ENCODE measurements around the gene ZNF335. TPM values are rescaled to one million over a fixed set of nuclear protein-coding genes. Genes with fewer than 3 reads are reported as not detected.

ZNF335 gene
- total and polyA plus RNA-seq, 2 of the 13 experiments (the other 11 are each of a cell fraction or from before 2014, with no cell fraction given) = 9.7 to 13.7 TPM

GRCh38 chr20:45948261-45948733, 23.7 kb downstream of the ZNF335 start (continued):
- TF ChIP-seq POLR2AphosphoS2 (IDR thresholded peaks at IDR 0.05; ENCODE audit: low read depth, low read length) (peak; percentile 85), ZSCAN9 (CRISPR knock-in tag; IDR thresholded peaks at IDR 0.05; ENCODE audit: borderline replicate concordance) (no peak), SOX5 (CRISPR knock-in tag; IDR thresholded peaks at IDR 0.05; ENCODE audit: borderline replicate concordance) (no peak), ZNF263 (CRISPR knock-in tag; IDR thresholded peaks at IDR 0.05) (no peak), NR1H2 (CRISPR knock-in tag; IDR thresholded peaks at IDR 0.05; ENCODE audit: borderline replicate concordance, low read depth) (no peak), FOXP1 (IDR thresholded peaks at IDR 0.05) (no peak), FOXP1 (CRISPR knock-in tag; IDR thresholded peaks at IDR 0.05) (no peak), EED (CRISPR knock-in tag; IDR thresholded peaks at IDR 0.05) (0 out of 2 replicates have a peak, but pooled peaks have one; percentile 64), ZNF607 (CRISPR knock-in tag; IDR thresholded peaks at IDR 0.05; ENCODE audit: borderline replicate concordance) (no peak), POLR2G (IDR thresholded peaks at IDR 0.05; ENCODE audit: low read depth, low read length) (peak; percentile 9; the same call in 1 of the 2 replicates), RBFOX2 (IDR thresholded peaks at IDR 0.05; ENCODE audit: low read depth, low read length) (peak; percentile 12; the same call in 1 of the 2 replicates), ARNT2 (CRISPR knock-in tag; IDR thresholded peaks at IDR 0.05; ENCODE audit: low read depth) (no peak), SP5 (CRISPR knock-in tag; IDR thresholded peaks at IDR 0.05; ENCODE audit: borderline replicate concordance, low read depth) (no peak), CBX2 (IDR thresholded peaks at IDR 0.05; ENCODE audit: low read depth, low read length) (no peak), CBX2 (CRISPR knock-in tag; IDR thresholded peaks at IDR 0.05; ENCODE audit: low read depth) (no peak), ZEB1 (IDR thresholded peaks at IDR 0.05; ENCODE audit: insufficient replicate concordance, low read depth) (no peak), GZF1 (CRISPR knock-in tag; IDR thresholded peaks at IDR 0.05) (no peak)
- TF ChIP-seq, protein P1, sequence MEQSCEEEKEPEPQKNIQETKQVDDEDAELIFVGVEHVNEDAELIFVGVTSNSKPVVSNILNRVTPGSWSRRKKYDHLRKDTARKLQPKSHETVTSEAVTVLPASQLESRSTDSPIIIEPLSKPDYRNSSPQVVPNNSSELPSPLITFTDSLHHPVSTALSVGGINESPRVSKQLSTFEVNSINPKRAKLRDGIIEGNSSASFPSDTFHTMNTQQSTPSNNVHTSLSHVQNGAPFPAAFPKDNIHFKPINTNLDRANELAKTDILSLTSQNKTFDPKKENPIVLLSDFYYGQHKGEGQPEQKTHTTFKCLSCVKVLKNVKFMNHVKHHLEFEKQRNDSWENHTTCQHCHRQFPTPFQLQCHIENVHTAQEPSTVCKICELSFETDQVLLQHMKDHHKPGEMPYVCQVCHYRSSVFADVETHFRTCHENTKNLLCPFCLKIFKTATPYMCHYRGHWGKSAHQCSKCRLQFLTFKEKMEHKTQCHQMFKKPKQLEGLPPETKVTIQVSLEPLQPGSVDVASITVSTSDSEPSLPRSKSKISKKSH (CRISPR knock-in tag; IDR thresholded peaks at IDR 0.05; ENCODE audit: borderline replicate concordance) = peak; percentile 49; the same call in 1 of the 2 replicates
- TF ChIP-seq, protein P2, sequence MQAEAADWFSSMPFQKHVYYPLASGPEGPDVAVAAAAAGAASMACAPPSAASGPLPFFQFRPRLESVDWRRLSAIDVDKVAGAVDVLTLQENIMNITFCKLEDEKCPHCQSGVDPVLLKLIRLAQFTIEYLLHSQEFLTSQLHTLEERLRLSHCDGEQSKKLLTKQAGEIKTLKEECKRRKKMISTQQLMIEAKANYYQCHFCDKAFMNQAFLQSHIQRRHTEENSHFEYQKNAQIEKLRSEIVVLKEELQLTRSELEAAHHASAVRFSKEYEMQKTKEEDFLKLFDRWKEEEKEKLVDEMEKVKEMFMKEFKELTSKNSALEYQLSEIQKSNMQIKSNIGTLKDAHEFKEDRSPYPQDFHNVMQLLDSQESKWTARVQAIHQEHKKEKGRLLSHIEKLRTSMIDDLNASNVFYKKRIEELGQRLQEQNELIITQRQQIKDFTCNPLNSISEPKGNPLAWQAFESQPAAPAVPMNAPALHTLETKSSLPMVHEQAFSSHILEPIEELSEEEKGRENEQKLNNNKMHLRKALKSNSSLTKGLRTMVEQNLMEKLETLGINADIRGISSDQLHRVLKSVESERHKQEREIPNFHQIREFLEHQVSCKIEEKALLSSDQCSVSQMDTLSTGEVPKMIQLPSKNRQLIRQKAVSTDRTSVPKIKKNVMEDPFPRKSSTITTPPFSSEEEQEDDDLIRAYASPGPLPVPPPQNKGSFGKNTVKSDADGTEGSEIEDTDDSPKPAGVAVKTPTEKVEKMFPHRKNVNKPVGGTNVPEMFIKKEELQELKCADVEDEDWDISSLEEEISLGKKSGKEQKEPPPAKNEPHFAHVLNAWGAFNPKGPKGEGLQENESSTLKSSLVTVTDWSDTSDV (CRISPR knock-in tag; IDR thresholded peaks at IDR 0.05) = 0 out of 2 replicates have a peak, but pooled peaks have one; percentile 61
- TF ChIP-seq, protein P3, sequence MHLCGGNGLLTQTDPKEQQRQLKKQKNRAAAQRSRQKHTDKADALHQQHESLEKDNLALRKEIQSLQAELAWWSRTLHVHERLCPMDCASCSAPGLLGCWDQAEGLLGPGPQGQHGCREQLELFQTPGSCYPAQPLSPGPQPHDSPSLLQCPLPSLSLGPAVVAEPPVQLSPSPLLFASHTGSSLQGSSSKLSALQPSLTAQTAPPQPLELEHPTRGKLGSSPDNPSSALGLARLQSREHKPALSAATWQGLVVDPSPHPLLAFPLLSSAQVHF (CRISPR knock-in tag; IDR thresholded peaks at IDR 0.05) = no peak
- TF ChIP-seq, protein P4, sequence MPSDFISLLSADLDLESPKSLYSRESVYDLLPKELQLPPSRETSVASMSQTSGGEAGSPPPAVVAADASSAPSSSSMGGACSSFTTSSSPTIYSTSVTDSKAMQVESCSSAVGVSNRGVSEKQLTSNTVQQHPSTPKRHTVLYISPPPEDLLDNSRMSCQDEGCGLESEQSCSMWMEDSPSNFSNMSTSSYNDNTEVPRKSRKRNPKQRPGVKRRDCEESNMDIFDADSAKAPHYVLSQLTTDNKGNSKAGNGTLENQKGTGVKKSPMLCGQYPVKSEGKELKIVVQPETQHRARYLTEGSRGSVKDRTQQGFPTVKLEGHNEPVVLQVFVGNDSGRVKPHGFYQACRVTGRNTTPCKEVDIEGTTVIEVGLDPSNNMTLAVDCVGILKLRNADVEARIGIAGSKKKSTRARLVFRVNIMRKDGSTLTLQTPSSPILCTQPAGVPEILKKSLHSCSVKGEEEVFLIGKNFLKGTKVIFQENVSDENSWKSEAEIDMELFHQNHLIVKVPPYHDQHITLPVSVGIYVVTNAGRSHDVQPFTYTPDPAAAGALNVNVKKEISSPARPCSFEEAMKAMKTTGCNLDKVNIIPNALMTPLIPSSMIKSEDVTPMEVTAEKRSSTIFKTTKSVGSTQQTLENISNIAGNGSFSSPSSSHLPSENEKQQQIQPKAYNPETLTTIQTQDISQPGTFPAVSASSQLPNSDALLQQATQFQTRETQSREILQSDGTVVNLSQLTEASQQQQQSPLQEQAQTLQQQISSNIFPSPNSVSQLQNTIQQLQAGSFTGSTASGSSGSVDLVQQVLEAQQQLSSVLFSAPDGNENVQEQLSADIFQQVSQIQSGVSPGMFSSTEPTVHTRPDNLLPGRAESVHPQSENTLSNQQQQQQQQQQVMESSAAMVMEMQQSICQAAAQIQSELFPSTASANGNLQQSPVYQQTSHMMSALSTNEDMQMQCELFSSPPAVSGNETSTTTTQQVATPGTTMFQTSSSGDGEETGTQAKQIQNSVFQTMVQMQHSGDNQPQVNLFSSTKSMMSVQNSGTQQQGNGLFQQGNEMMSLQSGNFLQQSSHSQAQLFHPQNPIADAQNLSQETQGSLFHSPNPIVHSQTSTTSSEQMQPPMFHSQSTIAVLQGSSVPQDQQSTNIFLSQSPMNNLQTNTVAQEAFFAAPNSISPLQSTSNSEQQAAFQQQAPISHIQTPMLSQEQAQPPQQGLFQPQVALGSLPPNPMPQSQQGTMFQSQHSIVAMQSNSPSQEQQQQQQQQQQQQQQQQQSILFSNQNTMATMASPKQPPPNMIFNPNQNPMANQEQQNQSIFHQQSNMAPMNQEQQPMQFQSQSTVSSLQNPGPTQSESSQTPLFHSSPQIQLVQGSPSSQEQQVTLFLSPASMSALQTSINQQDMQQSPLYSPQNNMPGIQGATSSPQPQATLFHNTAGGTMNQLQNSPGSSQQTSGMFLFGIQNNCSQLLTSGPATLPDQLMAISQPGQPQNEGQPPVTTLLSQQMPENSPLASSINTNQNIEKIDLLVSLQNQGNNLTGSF (CRISPR knock-in tag; IDR thresholded peaks at IDR 0.05) = no peak
- TF ChIP-seq, protein P5, sequence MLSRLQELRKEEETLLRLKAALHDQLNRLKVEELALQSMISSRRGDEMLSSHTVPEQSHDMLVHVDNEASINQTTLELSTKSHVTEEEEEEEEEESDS (CRISPR knock-in tag; IDR thresholded peaks at IDR 0.05; ENCODE audit: borderline replicate concordance) = no peak

All from HepG2 (cell line).